ENCODE results near the gene ITPRIPL2. TPM values are rescaled to one million over a fixed set of nuclear protein-coding genes. Genes with fewer than 3 reads are reported as not detected.

Gene ITPRIPL2
- total RNA-seq, 1 donor from 2014 or later, result 3.4 TPM

GRCh38 chr16:19086322-19087199, 27.2 kb upstream of the ITPRIPL2 start:
- Mint-ChIP-seq H3K36me3 (ENCODE audit: unreplicated experiment) (peaks cover 10% of the 10 kb centered on the region), H3K4me1 (ENCODE audit: low read depth, unreplicated experiment) (no peaks in the 10 kb centered on the region), H3K27ac (ENCODE audit: unreplicated experiment) (no peak overlapping the region), H3K4me3 (ENCODE audit: unreplicated experiment) (peak overlapping the region; percentile 76), H3K9me3 (ENCODE audit: unreplicated experiment) (peaks cover 1% of the 10 kb centered on the region), H3K27me3 (ENCODE audit: unreplicated experiment) (peaks cover 4% of the 10 kb centered on the region)
- TF ChIP-seq CTCF (IDR thresholded peaks at IDR 0.05; ENCODE audit: partially characterized antibody, unreplicated experiment), result peak; percentile 97
- peak; percentile 93 for DNase-seq

- H3K27me3 Mint-ChIP-seq (ENCODE audit: unreplicated experiment), result peaks cover 6% of the 10 kb centered on the region
- no peak for TF ChIP-seq CTCF (IDR thresholded peaks at IDR 0.05; ENCODE audit: partially characterized antibody, unreplicated experiment)
- peaks cover 4% of the 10 kb centered on the region for H3K36me3 Mint-ChIP-seq (ENCODE audit: unreplicated experiment)
- H3K4me1 Mint-ChIP-seq (ENCODE audit: low read depth, unreplicated experiment), result no peaks in the 10 kb centered on the region
- DNase-seq, result no peak
- no peak overlapping the region for H3K4me3 Mint-ChIP-seq (ENCODE audit: unreplicated experiment)
- no peak overlapping the region for H3K27ac Mint-ChIP-seq (ENCODE audit: unreplicated experiment)
- H3K9me3 Mint-ChIP-seq (ENCODE audit: unreplicated experiment), result peaks cover 1% of the 10 kb centered on the region
Observed at GRCh38 chr16:19088341-19088916, 25.3 kb upstream of the ITPRIPL2 start.

- H3K27ac Mint-ChIP-seq (ENCODE audit: unreplicated experiment), result no peak overlapping the region
- H3K36me3 Mint-ChIP-seq (ENCODE audit: unreplicated experiment), result peaks cover 4% of the 10 kb centered on the region
- no peak for TF ChIP-seq CTCF (IDR thresholded peaks at IDR 0.05; ENCODE audit: partially characterized antibody, unreplicated experiment)
- DNase-seq, result no peak
- H3K27me3 Mint-ChIP-seq (ENCODE audit: unreplicated experiment), result peaks cover 6% of the 10 kb centered on the region
- peaks cover 1% of the 10 kb centered on the region for H3K9me3 Mint-ChIP-seq (ENCODE audit: unreplicated experiment)
- no peak overlapping the region for H3K4me3 Mint-ChIP-seq (ENCODE audit: unreplicated experiment)
- no peaks in the 10 kb centered on the region for H3K4me1 Mint-ChIP-seq (ENCODE audit: low read depth, unreplicated experiment)
Observed at GRCh38 chr16:19089410-19089955, 24.3 kb upstream of the ITPRIPL2 start.

GRCh38 chr16:19090916-19091315, 22.8 kb upstream of the ITPRIPL2 start:
- Mint-ChIP-seq H3K27me3 (ENCODE audit: unreplicated experiment) (peaks cover 6% of the 10 kb centered on the region), H3K4me1 (ENCODE audit: low read depth, unreplicated experiment) (no peaks in the 10 kb centered on the region), H3K4me3 (ENCODE audit: unreplicated experiment) (no peak overlapping the region), H3K36me3 (ENCODE audit: unreplicated experiment) (peaks cover 4% of the 10 kb centered on the region), H3K27ac (ENCODE audit: unreplicated experiment) (no peak overlapping the region), H3K9me3 (ENCODE audit: unreplicated experiment) (peaks cover 1% of the 10 kb centered on the region)
- no peak for DNase-seq
- TF ChIP-seq CTCF (IDR thresholded peaks at IDR 0.05; ENCODE audit: partially characterized antibody, unreplicated experiment), result no peak

Measured in glutamatergic neuron (in vitro differentiated cells).